GM19328 (cell line): Measurements from ENCODE around the gene TM9SF3.

Experiments
- ATAC-seq: cut with Tn5 transposase; IDR thresholded peaks from one replicate; pipeline ENCODE4 v1.9.1; 2021; ENCODE audit warnings: mild to moderate bottlenecking, moderate library complexity; ENCODE audit not compliant: unreplicated experiment

TM9SF3 gene

DNA sequence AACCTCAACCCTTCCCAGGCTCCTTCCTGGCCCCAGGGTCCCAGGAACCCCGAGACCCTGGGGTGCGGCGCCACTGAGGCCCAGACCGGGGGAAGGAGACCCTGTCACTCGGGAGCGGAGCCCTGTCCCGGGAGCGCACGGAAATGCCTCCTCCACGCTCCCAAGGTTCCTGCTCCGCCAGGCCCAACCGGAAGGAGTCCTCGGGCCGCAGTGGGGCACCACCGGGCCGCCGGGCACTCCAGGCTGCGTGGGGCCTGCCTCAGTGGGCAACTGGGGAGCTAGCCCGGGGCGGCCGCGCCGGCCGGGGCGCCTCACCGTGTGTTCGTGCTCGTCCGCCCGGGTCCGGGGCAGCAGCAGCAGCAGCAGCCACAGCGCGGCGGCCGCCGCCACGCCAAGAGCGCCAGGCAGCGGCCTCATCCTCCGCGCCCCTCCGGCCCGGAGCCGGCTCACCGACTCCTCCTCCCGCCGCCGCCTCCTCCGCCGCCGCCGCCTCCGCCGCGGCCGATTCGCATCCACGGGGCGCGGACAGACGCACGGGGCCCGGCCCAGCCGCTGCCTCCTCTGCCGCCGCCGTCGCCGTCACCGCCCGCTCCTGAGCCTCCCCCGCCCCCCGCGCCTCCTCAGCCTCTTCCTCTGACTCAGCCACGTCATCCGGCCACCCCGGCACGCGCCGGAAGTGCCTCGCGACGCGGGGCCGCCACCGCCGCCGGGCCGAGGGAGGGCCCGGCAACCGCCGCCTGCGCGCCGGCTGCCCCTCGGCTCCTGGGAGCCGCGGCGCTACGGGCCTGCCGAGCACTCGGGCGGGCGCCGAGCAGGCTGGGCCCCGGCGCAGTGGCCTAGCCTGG, at the start of gene TM9SF3:
Gene TM9SF3, minus strand, starts transcription at position 594 of the 845 bp plus-strand sequence. Its CDS starts 177 bp downstream, at position 417.
- peak; percentile 81 for ATAC-seq

DNA sequence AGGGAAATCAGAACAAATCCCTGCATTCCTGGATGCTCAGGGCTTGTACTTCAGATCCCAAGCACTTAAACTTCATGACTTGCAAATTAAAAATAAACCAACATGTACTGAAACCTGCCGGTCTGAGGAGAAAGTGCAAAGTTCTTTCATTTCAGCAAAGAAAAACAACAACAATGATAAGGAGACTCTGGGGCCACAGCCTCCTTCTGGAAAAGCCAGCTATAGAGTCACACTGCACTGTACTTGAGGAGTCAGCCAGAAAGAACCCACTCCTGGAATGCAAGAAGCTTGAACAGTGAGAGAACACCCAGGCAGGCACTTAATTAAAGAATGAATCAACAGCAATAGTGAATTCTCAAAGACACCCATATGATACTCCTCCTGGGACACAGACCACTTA, 49.7 kb upstream of the TM9SF3 start:
- ATAC-seq = no peak

DNA sequence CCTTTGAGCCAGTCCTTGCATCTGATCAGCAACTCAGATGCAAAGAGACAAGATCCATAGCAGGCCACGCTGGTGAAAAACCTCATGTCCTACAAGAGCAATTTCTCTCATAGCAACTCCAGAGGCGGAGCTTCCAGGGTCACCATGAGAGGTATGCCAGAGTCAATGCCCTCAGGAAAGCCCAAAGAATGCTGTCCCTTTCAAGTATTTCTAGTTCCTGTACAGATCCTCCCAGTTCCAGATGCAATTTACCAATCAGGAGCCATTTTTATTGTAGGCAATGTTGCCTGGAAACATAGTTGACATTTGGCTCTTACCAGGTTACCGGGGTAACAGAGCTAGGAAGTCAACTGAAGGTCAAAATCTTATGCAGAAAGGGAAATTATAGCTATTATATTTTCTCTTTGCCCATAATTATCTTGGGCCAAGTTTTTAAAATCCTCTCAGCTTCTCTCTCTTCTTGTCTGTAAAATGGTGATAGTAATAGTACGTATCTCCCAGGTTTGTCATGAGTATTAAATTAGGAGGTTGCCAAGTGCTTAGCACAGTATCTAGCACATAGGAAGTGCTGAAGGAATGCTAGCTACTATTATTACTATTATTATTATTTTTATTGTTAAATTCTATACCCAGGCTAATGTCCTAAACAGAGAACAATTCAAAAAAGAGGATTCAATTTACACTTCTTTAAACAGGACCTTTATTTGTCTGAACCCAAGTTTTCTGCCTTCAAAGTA, 46.3 kb upstream of the TM9SF3 start:
- ATAC-seq = no peak

DNA sequence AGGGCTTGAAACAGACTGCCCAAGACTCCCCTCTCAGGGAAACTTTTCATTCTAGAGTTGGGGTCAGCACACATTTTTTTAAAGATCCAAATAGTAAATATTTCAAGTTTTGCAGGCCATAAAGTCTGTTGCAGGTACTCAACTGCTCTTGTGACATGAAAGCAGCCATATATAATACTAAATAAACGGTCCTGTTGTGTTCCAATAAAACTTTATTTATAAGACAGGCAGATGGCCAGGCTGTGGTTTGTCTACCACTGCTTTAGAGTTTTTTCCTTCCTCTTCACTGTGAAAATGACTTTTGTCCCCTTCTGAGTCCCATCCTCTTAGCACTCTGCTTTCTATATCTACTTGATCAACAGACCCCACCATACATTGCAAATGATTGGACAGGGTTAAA, 40.5 kb upstream of the TM9SF3 start:
- ATAC-seq = no peak

DNA sequence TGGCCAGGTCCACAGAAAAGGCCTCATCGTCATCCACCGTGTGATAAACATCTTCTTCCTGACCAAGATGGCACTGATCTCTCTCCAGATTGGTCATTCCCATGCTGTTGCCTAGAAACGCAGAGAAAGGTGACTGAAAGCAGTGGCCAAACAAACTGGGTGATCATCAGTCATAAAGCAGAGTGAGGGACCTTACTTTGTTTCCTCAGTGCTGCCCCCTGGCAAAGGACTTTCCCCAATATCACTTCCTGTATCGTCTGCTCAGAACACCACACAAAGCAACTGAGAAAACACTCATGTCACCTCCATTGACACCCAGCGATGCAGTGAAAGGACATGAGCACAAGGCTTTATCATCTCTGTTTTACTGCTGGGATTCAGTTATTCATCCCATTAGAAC, 40.0 kb upstream of the TM9SF3 start:
- no peak for ATAC-seq

DNA sequence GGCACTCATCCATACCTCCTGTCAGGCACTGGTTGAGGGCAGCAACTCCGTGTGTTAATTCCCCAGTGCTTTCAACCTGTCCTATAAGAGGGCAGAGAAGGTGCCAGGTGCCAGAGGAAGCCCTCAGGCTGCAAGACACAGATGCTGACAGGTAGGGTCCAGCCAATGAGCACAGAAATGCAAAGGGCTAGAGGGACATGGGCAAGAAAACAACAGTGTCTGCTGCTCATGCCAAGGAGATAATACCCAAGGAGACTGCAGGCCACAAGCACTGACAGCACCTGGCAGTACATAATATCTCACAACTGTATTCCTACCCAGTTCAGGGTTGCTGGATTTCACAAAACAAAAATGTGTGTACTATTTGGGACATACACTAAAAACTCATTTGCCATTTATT, 38.4 kb upstream of the TM9SF3 start:
- ATAC-seq = no peak

DNA sequence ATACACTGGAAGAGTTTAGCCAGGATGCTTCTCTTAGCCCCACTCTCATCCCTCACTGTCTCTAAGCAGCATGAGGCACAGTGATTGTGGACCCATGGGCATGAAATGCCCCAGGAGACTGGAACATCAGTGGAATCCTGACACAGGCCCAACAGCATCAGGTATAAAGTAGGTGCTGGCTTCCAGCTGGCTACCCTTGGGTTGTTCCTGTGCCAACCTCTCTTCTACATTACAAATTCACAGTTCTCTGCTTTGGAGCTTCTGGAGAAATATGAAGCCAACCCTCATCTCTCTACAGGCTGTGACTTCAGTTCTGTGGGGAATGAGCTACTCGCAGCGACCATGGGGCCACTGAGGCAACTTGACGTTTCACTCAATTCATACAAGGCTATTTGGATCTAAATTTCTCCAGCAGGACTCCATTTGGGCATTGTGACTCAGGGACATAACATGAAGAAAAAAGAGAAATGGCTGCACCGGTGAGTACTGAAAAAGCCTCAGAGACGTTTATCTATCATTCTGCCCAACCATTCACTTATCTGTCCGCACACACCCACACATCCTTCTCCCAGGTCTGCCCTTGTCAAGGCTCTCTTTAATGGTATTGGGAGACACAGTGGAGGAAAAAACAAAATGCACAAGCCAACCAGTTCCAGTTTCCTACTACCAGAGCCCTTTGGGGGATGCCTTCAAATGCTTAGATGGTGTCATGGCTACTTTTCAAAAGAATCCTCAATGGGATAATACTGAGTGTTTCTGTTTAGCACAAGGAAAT, 35.4 kb upstream of the TM9SF3 start:
- no peak for ATAC-seq

DNA sequence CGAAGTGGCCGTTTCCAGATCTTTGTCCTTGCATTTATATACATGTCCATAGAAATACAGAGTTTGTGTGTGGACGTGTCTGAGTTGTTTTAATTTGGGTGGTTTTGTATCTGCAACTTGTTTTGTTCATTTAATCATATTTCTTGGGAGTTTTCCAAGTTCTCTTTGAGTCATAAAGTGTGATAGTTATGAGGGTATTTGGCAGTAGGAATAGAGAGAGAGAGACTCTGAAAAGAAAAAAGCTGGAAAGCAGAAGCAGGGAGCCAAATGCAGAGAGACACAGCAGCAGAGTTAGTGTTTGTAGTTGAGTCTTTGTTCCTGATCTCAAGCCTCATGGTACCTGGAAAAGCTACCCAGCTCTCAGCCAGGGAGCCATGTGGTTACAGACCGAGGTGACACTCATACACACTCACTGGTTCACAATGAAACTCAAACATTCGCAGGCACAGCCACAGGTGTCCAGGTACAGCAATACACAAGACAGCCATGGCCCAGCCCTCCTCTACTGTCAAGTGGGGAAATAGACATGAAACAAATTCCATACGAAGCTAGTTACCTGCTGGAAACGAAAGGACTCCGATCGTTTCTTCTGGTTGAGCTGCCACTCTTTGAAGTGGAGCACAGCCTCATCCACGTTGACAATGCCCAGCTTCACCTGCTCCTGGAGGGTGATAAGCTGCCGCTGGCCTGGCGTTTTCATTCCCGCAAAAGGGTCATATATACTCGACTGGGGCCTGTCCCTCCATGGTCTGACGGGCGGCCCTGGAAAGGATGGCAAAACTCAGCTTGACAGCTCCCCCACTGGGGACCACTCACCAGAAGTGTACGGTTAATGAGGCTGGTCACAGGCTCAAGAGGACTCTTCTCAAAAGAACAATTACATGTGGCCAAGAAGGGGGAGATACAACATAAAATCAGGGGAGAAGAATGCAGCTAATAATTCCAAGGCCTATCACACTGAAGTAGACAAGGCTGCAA, 33.3 kb upstream of the TM9SF3 start:
- no peak for ATAC-seq

DNA sequence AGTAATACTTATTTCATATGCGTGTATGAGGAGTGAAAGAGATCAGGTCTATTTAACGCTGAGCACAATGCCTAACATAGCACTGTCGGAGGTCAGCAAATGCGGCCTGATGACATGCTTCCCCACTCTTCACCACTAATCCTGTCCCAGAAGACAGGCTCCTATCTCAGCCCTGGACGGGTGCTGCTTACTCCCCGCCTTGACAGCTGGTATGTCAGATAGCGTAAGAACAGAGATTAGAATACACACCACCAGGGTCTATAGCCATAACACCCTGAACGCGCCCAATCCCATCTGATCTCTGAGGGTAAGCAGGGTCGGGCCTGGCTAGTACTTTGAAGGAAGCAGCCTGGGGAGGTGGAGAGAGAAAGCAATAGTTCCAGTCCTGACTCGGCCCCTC, 32.3 kb upstream of the TM9SF3 start:
- ATAC-seq = no peak

DNA sequence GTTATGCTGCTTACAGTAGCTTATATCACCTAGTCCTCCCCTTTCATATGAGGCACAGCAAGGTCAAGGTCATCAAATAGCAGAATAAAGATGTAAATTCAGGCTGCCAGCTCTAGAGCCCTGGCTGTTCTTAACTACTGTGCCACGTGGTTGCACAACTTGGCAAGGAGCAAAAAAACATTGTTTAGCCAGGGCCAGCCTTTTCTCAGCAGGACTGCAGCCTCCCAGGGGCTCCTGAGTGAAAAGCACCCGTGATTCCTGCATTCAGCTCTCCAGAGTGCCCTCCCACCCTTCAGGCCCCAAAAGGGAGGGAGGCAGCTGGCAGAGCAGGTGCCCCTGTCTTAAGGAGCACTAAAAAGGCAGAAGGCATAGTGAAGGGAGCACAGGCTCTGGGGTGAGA, 31.8 kb upstream of the TM9SF3 start:
- ATAC-seq = no peak

DNA sequence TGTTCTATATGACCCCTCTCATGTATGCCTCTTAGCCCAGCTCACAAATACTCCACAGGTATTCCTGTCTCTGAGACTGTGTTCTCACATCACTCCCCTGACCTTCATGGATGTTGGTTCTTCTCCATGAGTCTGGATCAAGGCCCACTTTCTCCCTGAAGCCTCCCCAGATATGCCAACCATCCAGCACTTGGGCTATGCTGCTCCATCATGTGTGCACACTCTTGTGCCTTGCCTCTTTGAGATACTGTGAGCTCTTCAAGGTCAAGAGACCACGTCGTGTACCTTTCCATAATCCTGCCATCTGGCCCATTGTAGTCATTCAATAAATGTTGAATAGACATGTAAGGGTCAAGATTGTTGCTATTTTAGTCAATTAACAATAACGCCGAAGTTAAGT, 30.1 kb upstream of the TM9SF3 start:
- no peak for ATAC-seq

DNA sequence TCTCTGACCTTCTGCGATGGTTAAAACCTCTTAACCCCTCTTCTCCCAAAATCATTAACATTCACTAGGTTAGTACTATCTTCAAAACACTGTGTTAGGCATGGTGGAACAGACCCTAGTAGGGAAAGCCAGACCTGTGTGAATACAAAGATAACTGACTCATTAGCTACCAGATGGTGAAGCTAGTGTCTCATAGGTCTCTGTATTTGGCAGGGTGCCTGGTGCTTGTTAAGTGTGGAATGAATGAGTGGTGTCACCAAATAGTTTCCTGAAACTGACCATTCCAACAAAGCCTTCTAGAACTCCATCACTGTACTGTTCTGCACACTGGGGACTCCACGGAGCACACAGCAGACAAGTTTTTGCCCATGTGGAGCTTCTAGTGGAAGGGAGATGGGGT, 27.7 kb upstream of the TM9SF3 start:
- no peak for ATAC-seq

DNA sequence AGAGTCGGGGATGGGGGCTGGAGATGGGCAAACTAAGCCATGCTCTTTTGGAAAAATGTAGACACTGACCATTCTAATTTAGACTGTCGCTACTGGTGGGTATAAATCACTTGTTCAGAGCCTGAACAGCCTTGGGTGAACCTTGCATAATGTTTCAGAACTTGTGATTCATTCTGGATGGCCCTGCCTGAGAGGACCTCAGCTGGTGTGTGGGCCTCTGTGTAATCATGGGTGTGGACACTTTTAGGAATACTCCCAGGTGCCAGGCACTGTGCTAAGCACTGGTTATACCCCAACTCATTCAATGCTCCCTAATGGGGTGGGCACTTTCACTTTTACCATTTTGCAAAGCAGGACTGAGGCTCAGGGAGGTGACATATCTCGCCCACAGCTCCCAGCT, 26.8 kb upstream of the TM9SF3 start:
- no peak for ATAC-seq

DNA sequence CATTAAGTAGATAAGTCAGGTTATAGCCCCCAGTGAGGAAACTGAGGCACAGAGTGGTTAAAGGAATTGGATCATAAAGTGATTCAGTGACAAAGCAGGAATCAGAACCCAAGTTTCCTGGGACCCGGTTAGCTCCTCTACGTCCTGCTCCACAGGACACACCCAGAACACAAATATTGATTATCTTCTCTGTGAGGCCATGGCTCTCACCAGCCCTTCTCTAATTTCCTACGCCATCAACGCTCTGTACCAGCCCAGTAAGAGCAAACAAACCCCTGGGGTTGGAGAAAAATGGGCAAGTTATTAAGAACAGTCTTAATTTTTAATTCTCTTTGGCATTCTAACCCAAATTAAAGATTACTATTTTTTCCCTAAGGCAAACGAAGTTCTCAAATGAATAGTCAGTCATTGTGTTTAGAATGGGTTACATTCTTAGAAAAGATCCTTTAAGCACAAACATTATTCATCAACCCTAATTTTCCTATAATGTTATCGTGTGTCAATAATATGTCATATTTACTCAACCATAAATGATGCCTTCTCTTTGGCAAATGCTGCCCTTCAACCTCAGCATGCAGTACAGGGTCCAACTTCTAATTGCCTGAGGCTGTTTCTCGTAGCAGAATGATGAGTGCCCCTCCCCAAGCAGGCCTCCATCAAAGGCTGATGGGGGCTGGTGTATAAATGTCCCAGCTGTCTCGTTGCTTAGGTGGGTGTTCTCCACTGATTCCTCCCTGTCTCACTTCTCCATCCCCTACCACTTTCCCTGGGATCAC, 25.4 kb upstream of the TM9SF3 start:
- ATAC-seq = no peak

DNA sequence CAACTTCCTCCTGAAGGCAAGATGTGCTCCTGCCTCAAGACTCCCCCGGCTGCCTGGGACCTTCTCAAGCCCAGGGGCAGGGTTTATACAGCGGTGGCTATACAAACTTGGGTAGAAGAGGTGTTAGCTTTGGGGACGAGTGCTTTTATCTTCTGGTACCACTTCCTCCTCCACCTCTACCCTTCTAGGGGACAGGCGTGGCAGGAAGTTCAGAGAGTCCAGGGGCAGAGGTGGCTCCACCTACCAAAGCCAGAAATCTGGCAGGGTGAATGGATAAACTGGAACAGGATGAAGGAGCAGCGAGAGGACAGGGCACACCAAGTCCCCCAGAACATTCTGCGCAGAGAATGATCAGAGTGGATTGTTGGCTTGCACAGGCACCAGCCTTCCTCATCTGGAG, 24.0 kb upstream of the TM9SF3 start:
- ATAC-seq = no peak

DNA sequence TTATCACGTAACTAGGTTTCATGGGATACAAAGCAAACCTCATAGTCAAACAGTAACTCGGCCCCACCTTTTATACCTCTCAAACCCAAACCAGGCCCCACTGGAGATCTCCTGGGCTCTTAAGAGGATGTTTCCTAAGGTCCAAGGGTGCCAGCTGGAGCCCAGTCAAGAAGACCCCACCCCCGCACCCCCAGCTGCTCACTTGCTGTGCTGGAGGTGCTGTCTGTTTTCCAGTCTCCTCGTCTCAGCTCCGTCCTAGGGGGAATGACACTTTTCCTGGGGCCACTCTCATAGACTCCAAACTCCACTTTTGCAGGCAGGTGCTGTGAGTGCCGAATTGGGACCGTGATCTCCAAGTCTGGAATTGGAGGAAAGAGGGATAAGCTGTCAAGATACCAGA, 22.7 kb upstream of the TM9SF3 start:
- ATAC-seq = no peak

DNA sequence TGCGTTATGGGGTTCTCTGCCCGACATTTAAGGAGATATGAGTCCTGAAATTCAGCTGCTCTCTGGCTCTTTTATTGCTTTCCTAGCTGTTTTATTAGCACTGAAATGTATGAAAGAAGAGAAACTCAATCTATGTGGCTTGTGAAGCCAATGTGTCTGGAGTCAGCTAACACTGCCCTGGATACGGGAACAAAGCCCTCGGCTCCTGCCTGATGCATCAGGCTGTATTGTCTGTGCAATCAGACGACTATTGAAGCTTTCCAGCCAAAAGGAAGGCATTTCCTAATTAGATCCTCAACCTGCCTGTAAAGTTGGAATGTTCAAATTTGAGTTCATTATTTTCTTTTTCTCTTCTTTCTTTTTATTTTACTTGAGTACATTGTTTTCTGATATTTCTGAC, 22.0 kb upstream of the TM9SF3 start:
- ATAC-seq = no peak

DNA sequence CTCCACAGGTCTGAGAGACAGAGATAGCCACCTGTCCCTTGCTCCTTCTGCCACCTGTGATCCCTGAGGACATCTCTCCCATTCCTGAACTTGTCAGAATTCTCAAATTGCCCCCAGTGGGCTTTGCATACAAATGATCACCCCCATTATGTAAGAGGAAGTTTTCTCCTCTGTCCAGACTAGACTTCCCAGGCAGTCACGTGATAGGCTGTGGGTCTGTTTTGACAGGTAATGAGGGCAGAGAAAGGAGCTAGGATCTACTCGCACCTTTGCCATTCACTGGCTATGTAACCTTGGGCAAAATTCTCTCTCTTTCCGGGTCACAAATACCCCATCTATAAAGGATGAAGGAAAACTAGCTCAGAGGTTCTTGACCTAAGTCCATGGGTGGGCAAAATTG, 21.4 kb upstream of the TM9SF3 start:
- ATAC-seq = no peak

DNA sequence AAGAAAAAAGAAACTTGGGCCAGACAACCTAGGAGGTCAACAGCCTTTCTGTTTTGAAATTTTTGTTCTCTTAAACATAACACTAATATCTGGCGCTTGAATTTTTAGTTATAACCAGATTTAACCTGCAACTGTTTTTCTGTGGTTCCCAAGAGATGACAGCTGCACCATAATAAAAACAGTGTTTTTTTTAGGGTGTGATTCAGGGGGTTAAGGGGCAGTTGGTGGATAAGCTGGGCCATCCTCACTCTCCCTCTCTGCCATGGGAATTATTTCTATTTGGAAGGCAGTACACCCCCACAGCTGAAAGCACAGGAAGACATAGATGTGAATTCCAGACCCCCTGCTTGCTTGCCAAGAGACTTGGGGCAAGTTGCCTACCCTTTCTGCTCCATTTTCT, 20.1 kb upstream of the TM9SF3 start:
- ATAC-seq = no peak

DNA sequence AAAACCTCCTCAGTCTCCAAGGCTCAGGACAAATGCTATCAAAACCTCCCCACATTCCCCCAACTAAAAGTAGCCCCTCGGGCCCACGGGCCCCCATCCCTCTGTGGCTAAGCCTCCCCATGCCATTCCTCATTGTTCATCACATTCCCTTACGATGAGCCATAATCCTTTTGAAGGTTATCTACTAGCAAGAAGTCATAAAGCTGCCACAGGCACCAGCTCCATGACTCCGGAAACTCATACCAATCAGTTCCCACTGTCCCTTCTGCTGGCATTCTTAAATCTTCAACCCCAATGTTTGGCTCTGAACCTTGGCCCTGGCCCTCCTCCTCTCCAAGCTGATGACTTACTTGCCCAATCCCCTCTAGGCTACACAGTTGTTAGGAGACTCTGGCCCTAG, 19.4 kb upstream of the TM9SF3 start:
- ATAC-seq = no peak
